GM19324 (cell line): ENCODE measurements around the gene PAGR1.
"Not testable (repeated sequence)": the region's sequence is repeated elsewhere in the genome, so short reads cannot be mapped to it uniquely, and the experiment has no call there.

ENCODE experiments used
- ATAC-seq: cut with Tn5 transposase; IDR thresholded peaks from one replicate; pipeline ENCODE4 v1.9.1; 2021; ENCODE audit warnings: mild to moderate bottlenecking, moderate library complexity; ENCODE audit not compliant: unreplicated experiment, low FRiP score

Gene PAGR1

GRCh38 chr16:29791845-29792807, 23.8 kb upstream of the PAGR1 start:
- ATAC-seq: no peak

GRCh38 chr16:29793153-29793552, 22.8 kb upstream of the PAGR1 start:
- not testable (repeated sequence) for ATAC-seq

GRCh38 chr16:29794231-29794710, 21.7 kb upstream of the PAGR1 start:
- no peak for ATAC-seq

- no peak for ATAC-seq
Measured at GRCh38 chr16:29802416-29802935, 13.5 kb upstream of the PAGR1 start.

GRCh38 chr16:29804020-29804419, 11.9 kb upstream of the PAGR1 start:
- no peak for ATAC-seq

GRCh38 chr16:29804455-29805231, 11.3 kb upstream of the PAGR1 start:
- no peak for ATAC-seq

- ATAC-seq: peak; percentile 66
Measured at GRCh38 chr16:29805232-29806098, 10.5 kb upstream of the PAGR1 start.

- ATAC-seq: peak; percentile 12
Measured at GRCh38 chr16:29806099-29806579, 9.8 kb upstream of the PAGR1 start, which contains the start of gene MAZ. MAZ (plus strand) TSS chr16:29806529; CDS start chr16:29806702, 173 bp downstream.

GRCh38 chr16:29806641-29807425, 9.1 kb upstream of the PAGR1 start:
- ATAC-seq: peak; percentile 3

GRCh38 chr16:29807426-29808218, 8.3 kb upstream of the PAGR1 start:
- ATAC-seq: peak; percentile 9

GRCh38 chr16:29808219-29808900, 7.6 kb upstream of the PAGR1 start:
- ATAC-seq: no peak

- ATAC-seq: no peak
Measured at GRCh38 chr16:29809031-29809747, 6.8 kb upstream of the PAGR1 start.

- no peak for ATAC-seq
Measured at GRCh38 chr16:29809850-29810698, 5.9 kb upstream of the PAGR1 start.

GRCh38 chr16:29810699-29811169, 5.2 kb upstream of the PAGR1 start:
- no peak for ATAC-seq

GRCh38 chr16:29811170-29811895, 4.6 kb upstream of the PAGR1 start:
- ATAC-seq: no peak
